SU-DHL-6 (cell line): Measurements from ENCODE around the gene STARD7.

Experiments used
- H2AFZ ChIP-seq: fragments of 200-600 bp; sonication (generic); 2 replicates; pipeline ENCODE4 v1.6.1; 2014; ENCODE audit warnings: low read depth, mild to moderate bottlenecking, moderate library complexity, mixed read lengths, antibody characterized with exemption, low read length; ENCODE audit not compliant: severe bottlenecking
- H3F3A ChIP-seq: fragments of 200-600 bp; shearing (Covaris generic); 2 replicates; pipeline ENCODE4 v1.6.0; 2016; ENCODE audit warnings: antibody characterized with exemption, mild to moderate bottlenecking; ENCODE audit not compliant: insufficient read depth
- H3K27ac ChIP-seq: fragments of 200-600 bp; sonication (generic); 2 replicates; pipeline ENCODE4 v1.5.1; 2016; ENCODE audit warnings: low read depth, mild to moderate bottlenecking, low read length, moderate library complexity, mixed read lengths
- H3K27me3 ChIP-seq: fragments of 200-600 bp; sonication (generic), shearing (Covaris generic); 2 replicates; pipeline ENCODE4 v1.6.0; 2014; ENCODE audit warnings: mild to moderate bottlenecking, low read length
- H3K36me3 ChIP-seq: fragments of 200-600 bp; sonication (generic); 2 replicates; pipeline ENCODE4 v1.6.1; 2014; ENCODE audit warnings: mild to moderate bottlenecking, low read length, mixed read lengths
- H3K4me2 ChIP-seq: fragments of 300-600, 200-600 bp; shearing (Covaris generic), sonication (generic); 2 replicates; pipeline ENCODE4 v1.6.0; 2014; ENCODE audit warnings: low read length, low read depth, mild to moderate bottlenecking; ENCODE audit not compliant: poor library complexity, severe bottlenecking
- H3K4me3 ChIP-seq: fragments of 200-600 bp; sonication (generic); 2 replicates; pipeline ENCODE4 v1.5.1; 2014; ENCODE audit warnings: antibody characterized with exemption, low read length, mild to moderate bottlenecking, mixed read lengths; ENCODE audit not compliant: insufficient read depth, poor library complexity, severe bottlenecking
- H3K79me2 ChIP-seq: fragments of 200-600 bp; sonication (generic); 2 replicates; pipeline ENCODE4 v1.6.1; 2014; ENCODE audit warnings: mild to moderate bottlenecking, low read length, moderate library complexity; ENCODE audit not compliant: insufficient read depth
- H3K9ac ChIP-seq: fragments of 200-600 bp; sonication (generic); 2 replicates; pipeline ENCODE4 v1.7.0; 2014; ENCODE audit warnings: mild to moderate bottlenecking, low read length
- H3K9me2 ChIP-seq: fragments of 200-600 bp; sonication (generic); replicated peaks from 2 replicates; pipeline ENCODE4 v1.6.1; 2014; ENCODE audit warnings: low read length; ENCODE audit not compliant: insufficient read depth
- H3K9me3 ChIP-seq: fragments of 200-600 bp; sonication (generic); 2 replicates; pipeline ENCODE4 v1.6.1; 2014; ENCODE audit warnings: low read length, mixed read lengths; ENCODE audit not compliant: insufficient read depth
- H4K20me1 ChIP-seq: fragments of 200-600 bp; sonication (generic); 2 replicates; pipeline ENCODE4 v1.6.1; 2014; ENCODE audit warnings: low read depth, mild to moderate bottlenecking, antibody characterized with exemption, low read length, moderate library complexity, mixed read lengths
- EZH2phosphoT487 ChIP-seq: fragments of 200-600 bp; sonication (generic), shearing (Covaris generic); conservative IDR thresholded peaks from 2 replicates; pipeline ENCODE4 v1.6.1; 2018; ENCODE audit warnings: mild to moderate bottlenecking, antibody characterized with exemption, low read length, moderate library complexity, mixed read lengths
- TF ChIP-seq, protein P1 (sequence below): fragments of 200-600 bp; sonication (generic); IDR thresholded peaks from one replicate; pipeline ENCODE4 v1.5.1; 2017; ENCODE audit warnings: antibody characterized with exemption, mild to moderate bottlenecking, low read length, moderate library complexity; ENCODE audit not compliant: insufficient read depth, poor library complexity, severe bottlenecking

The STARD7 gene

DNA sequence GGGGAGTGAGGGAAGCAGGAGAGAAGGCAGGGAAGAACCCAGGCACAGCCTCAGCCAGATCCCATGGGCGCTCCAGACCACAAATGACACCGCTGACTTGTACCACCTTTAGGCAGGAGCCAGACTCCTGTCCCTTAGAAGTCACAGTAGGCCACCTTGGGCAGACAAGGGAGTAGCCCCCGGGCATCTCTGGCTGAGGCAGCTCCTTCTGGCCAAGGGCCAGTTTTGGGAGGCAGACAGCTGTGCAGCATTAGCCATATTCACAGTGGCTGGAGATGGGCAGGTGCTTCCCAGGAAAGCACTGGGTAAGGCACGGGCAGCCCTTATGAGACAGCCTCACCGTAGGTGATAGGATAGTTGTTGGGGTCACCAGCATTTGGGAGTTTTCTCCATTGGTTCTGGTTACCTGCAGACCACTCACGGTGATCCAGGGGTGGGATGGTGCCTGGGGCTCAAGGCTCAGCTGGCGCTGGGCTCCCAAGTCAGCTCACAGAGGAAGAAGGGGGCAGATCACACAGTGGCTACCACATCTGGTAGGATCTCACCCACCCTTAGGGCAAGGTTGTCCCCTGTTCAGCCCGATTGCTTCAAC lies 72.4 kb downstream of the STARD7 start:
- no peak overlapping the region for H3K27ac ChIP-seq
- no peak overlapping the region for H3K4me3 ChIP-seq
- H3K9me2 ChIP-seq: no peaks in the 10 kb centered on the region
- peaks cover 6% of the 10 kb centered on the region; the same call in 1 of the 2 replicates for H3F3A ChIP-seq
- no peaks in the 10 kb centered on the region for H3K27me3 ChIP-seq
- no peaks in the 10 kb centered on the region for H4K20me1 ChIP-seq
- no peak overlapping the region for H3K4me2 ChIP-seq
- H3K9me3 ChIP-seq: no peaks in the 10 kb centered on the region
- H3K79me2 ChIP-seq: no peaks in the 10 kb centered on the region
- H3K36me3 ChIP-seq: no peaks in the 10 kb centered on the region
- no peak overlapping the region for H3K9ac ChIP-seq
- no peak overlapping the region for H2AFZ ChIP-seq
- TF ChIP-seq, protein P1, sequence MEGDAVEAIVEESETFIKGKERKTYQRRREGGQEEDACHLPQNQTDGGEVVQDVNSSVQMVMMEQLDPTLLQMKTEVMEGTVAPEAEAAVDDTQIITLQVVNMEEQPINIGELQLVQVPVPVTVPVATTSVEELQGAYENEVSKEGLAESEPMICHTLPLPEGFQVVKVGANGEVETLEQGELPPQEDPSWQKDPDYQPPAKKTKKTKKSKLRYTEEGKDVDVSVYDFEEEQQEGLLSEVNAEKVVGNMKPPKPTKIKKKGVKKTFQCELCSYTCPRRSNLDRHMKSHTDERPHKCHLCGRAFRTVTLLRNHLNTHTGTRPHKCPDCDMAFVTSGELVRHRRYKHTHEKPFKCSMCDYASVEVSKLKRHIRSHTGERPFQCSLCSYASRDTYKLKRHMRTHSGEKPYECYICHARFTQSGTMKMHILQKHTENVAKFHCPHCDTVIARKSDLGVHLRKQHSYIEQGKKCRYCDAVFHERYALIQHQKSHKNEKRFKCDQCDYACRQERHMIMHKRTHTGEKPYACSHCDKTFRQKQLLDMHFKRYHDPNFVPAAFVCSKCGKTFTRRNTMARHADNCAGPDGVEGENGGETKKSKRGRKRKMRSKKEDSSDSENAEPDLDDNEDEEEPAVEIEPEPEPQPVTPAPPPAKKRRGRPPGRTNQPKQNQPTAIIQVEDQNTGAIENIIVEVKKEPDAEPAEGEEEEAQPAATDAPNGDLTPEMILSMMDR: no peak
- no peak for TF ChIP-seq EZH2phosphoT487

DNA sequence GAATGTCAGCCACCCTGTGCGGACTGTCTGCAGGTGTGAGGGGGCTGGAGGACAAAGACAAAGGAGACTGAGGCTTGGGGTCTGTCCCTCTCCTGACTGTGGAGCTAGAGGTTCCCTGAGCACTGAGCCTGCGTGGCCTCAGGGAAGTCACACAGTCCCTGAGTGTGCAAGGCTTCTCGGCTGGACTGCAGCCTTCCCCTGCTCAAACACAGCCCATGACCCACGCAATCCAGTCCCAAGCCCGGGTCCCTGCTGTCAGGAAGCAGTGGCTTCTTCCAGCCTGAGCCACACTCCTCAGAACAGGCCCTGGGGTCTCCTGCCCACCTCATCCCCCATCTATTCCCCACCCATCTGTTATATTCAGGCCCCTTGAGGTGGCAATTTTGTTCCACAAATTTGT lies 73.0 kb downstream of the STARD7 start:
- Histone ChIP-seq H3K9me3 (no peaks in the 10 kb centered on the region), H3K79me2 (no peaks in the 10 kb centered on the region), H3K9ac (no peak overlapping the region), H3K4me3 (no peak overlapping the region), H3K9me2 (no peaks in the 10 kb centered on the region), H3K27me3 (no peaks in the 10 kb centered on the region), H4K20me1 (no peaks in the 10 kb centered on the region), H3K27ac (no peak overlapping the region), H3F3A (peaks cover 6% of the 10 kb centered on the region; the same call in 1 of the 2 replicates), H3K4me2 (no peak overlapping the region), H2AFZ (no peak overlapping the region), H3K36me3 (no peaks in the 10 kb centered on the region)
- TF ChIP-seq EZH2phosphoT487: no peak
- TF ChIP-seq, protein P1: no peak

DNA sequence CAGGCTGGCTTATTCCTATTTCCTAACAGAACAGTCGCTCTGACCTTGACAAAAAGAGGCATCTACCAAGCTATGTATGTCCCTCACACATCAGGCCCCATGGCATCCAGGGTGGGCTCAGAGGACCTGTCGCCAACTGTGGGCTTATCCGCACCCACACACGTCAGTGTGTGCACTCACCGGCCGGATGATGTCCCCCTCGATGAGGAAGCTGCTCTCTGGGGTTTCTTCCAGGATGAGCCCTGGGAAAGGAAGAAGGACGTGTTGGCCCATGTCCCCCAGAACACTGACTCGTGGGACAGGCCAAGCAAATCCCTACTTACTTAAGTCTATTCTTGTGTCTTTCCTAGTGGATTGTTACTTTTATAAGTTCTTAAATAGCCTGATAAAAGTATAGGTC lies 73.5 kb downstream of the STARD7 start:
- Histone ChIP-seq H3K27me3 (no peaks in the 10 kb centered on the region), H3K4me2 (no peak overlapping the region), H2AFZ (no peak overlapping the region), H3K4me3 (no peak overlapping the region), H3K27ac (no peak overlapping the region), H4K20me1 (no peaks in the 10 kb centered on the region), H3K9me3 (no peaks in the 10 kb centered on the region), H3K36me3 (no peaks in the 10 kb centered on the region), H3K9ac (no peak overlapping the region), H3K9me2 (no peaks in the 10 kb centered on the region), H3K79me2 (no peaks in the 10 kb centered on the region), H3F3A (peaks cover 1% of the 10 kb centered on the region; the same call in 1 of the 2 replicates)
- TF ChIP-seq EZH2phosphoT487: no peak
- TF ChIP-seq, protein P1: no peak
